ENCODE results near the gene SEMA4D.

Gene SEMA4D

GRCh38 chr9:89425024-89425805, 72.7 kb downstream of the SEMA4D start:
- no peak overlapping the region for H3K4me3 ChIP-seq (ENCODE audit: insufficient read depth, low read depth, low read length)
- no peaks in the 10 kb centered on the region for H3K9me3 ChIP-seq (ENCODE audit: control insufficient read depth, low read length)
- no peaks in the 10 kb centered on the region for H3K27me3 ChIP-seq (ENCODE audit: control insufficient read depth, insufficient read depth, low read length, poor library complexity, severe bottlenecking)
- H3K4me1 ChIP-seq (ENCODE audit: control insufficient read depth, insufficient read depth, low read length), result no peaks in the 10 kb centered on the region
- H3K27ac ChIP-seq (ENCODE audit: insufficient read depth, low read depth, low read length, poor library complexity, severe bottlenecking), result no peak overlapping the region
- no peaks in the 10 kb centered on the region for H3K36me3 ChIP-seq (ENCODE audit: control insufficient read depth, insufficient read depth, low read length)
- WGBS, 2 experiments, result 71 to 72% methylated on average over 9 of the region's 9 CpGs

GRCh38 chr9:89422151-89422975, 75.5 kb downstream of the SEMA4D start:
- Histone ChIP-seq H3K9me3 (ENCODE audit: control insufficient read depth, low read length) (no peaks in the 10 kb centered on the region), H3K36me3 (ENCODE audit: control insufficient read depth, insufficient read depth, low read length) (no peaks in the 10 kb centered on the region), H3K4me3 (ENCODE audit: insufficient read depth, low read depth, low read length) (no peak overlapping the region), H3K27ac (ENCODE audit: insufficient read depth, low read depth, low read length, poor library complexity, severe bottlenecking) (no peak overlapping the region), H3K4me1 (ENCODE audit: control insufficient read depth, insufficient read depth, low read length) (peaks cover 6% of the 10 kb centered on the region), H3K27me3 (ENCODE audit: control insufficient read depth, insufficient read depth, low read length, poor library complexity, severe bottlenecking) (no peaks in the 10 kb centered on the region)
- 93 to 95% methylated on average over 16 of the region's 16 CpGs for WGBS, 2 experiments

- H3K27me3 ChIP-seq (ENCODE audit: control insufficient read depth, insufficient read depth, low read length, poor library complexity, severe bottlenecking), result no peaks in the 10 kb centered on the region
- H3K9me3 ChIP-seq (ENCODE audit: control insufficient read depth, low read length), result no peaks in the 10 kb centered on the region
- H3K36me3 ChIP-seq (ENCODE audit: control insufficient read depth, insufficient read depth, low read length), result no peaks in the 10 kb centered on the region
- no peak overlapping the region for H3K4me3 ChIP-seq (ENCODE audit: insufficient read depth, low read depth, low read length)
- peaks cover 6% of the 10 kb centered on the region for H3K4me1 ChIP-seq (ENCODE audit: control insufficient read depth, insufficient read depth, low read length)
- 88 to 93% methylated on average over 5 of the region's 6 CpGs for WGBS, 2 experiments
- no peak overlapping the region for H3K27ac ChIP-seq (ENCODE audit: insufficient read depth, low read depth, low read length, poor library complexity, severe bottlenecking)
Measured at GRCh38 chr9:89421595-89421994, 76.3 kb downstream of the SEMA4D start.

GRCh38 chr9:89420397-89421178, 77.3 kb downstream of the SEMA4D start:
- no peak overlapping the region for H3K27ac ChIP-seq (ENCODE audit: insufficient read depth, low read depth, low read length, poor library complexity, severe bottlenecking)
- no peak overlapping the region for H3K4me3 ChIP-seq (ENCODE audit: insufficient read depth, low read depth, low read length)

GRCh38 chr9:89419978-89420394, 77.9 kb downstream of the SEMA4D start:
- 93 to 94% methylated on average over 5 of the region's 6 CpGs for WGBS, 2 experiments
- no peak overlapping the region for H3K27ac ChIP-seq (ENCODE audit: insufficient read depth, low read depth, low read length, poor library complexity, severe bottlenecking)
- H3K27me3 ChIP-seq (ENCODE audit: control insufficient read depth, insufficient read depth, low read length, poor library complexity, severe bottlenecking), result no peaks in the 10 kb centered on the region

More at GRCh38 chr9:89420397-89421178, 77.3 kb downstream of the SEMA4D start:
- Histone ChIP-seq H3K27me3 (ENCODE audit: control insufficient read depth, insufficient read depth, low read length, poor library complexity, severe bottlenecking) (no peaks in the 10 kb centered on the region), H3K36me3 (ENCODE audit: control insufficient read depth, insufficient read depth, low read length) (no peaks in the 10 kb centered on the region), H3K9me3 (ENCODE audit: control insufficient read depth, low read length) (no peaks in the 10 kb centered on the region), H3K4me1 (ENCODE audit: control insufficient read depth, insufficient read depth, low read length) (peaks cover 6% of the 10 kb centered on the region)
- 90 to 94% methylated on average over 9 of the region's 9 CpGs for WGBS, 2 experiments

GRCh38 chr9:89418882-89419640, 78.9 kb downstream of the SEMA4D start:
- Histone ChIP-seq H3K9me3 (ENCODE audit: control insufficient read depth, low read length) (no peaks in the 10 kb centered on the region), H3K36me3 (ENCODE audit: control insufficient read depth, insufficient read depth, low read length) (no peaks in the 10 kb centered on the region), H3K27ac (ENCODE audit: insufficient read depth, low read depth, low read length, poor library complexity, severe bottlenecking) (no peak overlapping the region), H3K4me1 (ENCODE audit: control insufficient read depth, insufficient read depth, low read length) (peaks cover 12% of the 10 kb centered on the region), H3K27me3 (ENCODE audit: control insufficient read depth, insufficient read depth, low read length, poor library complexity, severe bottlenecking) (no peaks in the 10 kb centered on the region), H3K4me3 (ENCODE audit: insufficient read depth, low read depth, low read length) (no peak overlapping the region)
- 90 to 92% methylated on average over 21 of the region's 21 CpGs for WGBS, 2 experiments

More at GRCh38 chr9:89419978-89420394, 77.9 kb downstream of the SEMA4D start:
- Histone ChIP-seq H3K4me3 (ENCODE audit: insufficient read depth, low read depth, low read length) (no peak overlapping the region), H3K36me3 (ENCODE audit: control insufficient read depth, insufficient read depth, low read length) (no peaks in the 10 kb centered on the region), H3K9me3 (ENCODE audit: control insufficient read depth, low read length) (no peaks in the 10 kb centered on the region), H3K4me1 (ENCODE audit: control insufficient read depth, insufficient read depth, low read length) (peaks cover 6% of the 10 kb centered on the region)

- H3K36me3 ChIP-seq (ENCODE audit: control insufficient read depth, insufficient read depth, low read length), result no peaks in the 10 kb centered on the region
- H3K27me3 ChIP-seq (ENCODE audit: control insufficient read depth, insufficient read depth, low read length, poor library complexity, severe bottlenecking), result no peaks in the 10 kb centered on the region
- no peaks in the 10 kb centered on the region for H3K9me3 ChIP-seq (ENCODE audit: control insufficient read depth, low read length)
- H3K4me3 ChIP-seq (ENCODE audit: insufficient read depth, low read depth, low read length), result no peak overlapping the region
- WGBS, 2 experiments, result 91 to 94% methylated on average over 9 of the region's 9 CpGs
- H3K27ac ChIP-seq (ENCODE audit: insufficient read depth, low read depth, low read length, poor library complexity, severe bottlenecking), result no peak overlapping the region
- H3K4me1 ChIP-seq (ENCODE audit: control insufficient read depth, insufficient read depth, low read length), result peaks cover 18% of the 10 kb centered on the region
Measured at GRCh38 chr9:89418474-89418845, 79.5 kb downstream of the SEMA4D start.

GRCh38 chr9:89417832-89418473, 80.0 kb downstream of the SEMA4D start:
- Histone ChIP-seq H3K27me3 (ENCODE audit: control insufficient read depth, insufficient read depth, low read length, poor library complexity, severe bottlenecking) (no peaks in the 10 kb centered on the region), H3K9me3 (ENCODE audit: control insufficient read depth, low read length) (no peaks in the 10 kb centered on the region), H3K4me1 (ENCODE audit: control insufficient read depth, insufficient read depth, low read length) (peaks cover 23% of the 10 kb centered on the region), H3K27ac (ENCODE audit: insufficient read depth, low read depth, low read length, poor library complexity, severe bottlenecking) (no peak overlapping the region), H3K4me3 (ENCODE audit: insufficient read depth, low read depth, low read length) (no peak overlapping the region), H3K36me3 (ENCODE audit: control insufficient read depth, insufficient read depth, low read length) (no peaks in the 10 kb centered on the region)
- WGBS, 2 experiments, result 84 to 86% methylated on average over 6 of the region's 6 CpGs

GRCh38 chr9:89414670-89415324, 83.1 kb downstream of the SEMA4D start:
- Histone ChIP-seq H3K27me3 (ENCODE audit: control insufficient read depth, insufficient read depth, low read length, poor library complexity, severe bottlenecking) (no peaks in the 10 kb centered on the region), H3K27ac (ENCODE audit: insufficient read depth, low read depth, low read length, poor library complexity, severe bottlenecking) (no peak overlapping the region), H3K36me3 (ENCODE audit: control insufficient read depth, insufficient read depth, low read length) (peaks cover 4% of the 10 kb centered on the region), H3K4me1 (ENCODE audit: control insufficient read depth, insufficient read depth, low read length) (peaks cover 37% of the 10 kb centered on the region), H3K9me3 (ENCODE audit: control insufficient read depth, low read length) (peaks cover 4% of the 10 kb centered on the region), H3K4me3 (ENCODE audit: insufficient read depth, low read depth, low read length) (no peak overlapping the region)
- 91 to 92% methylated on average over 9 of the region's 9 CpGs for WGBS, 2 experiments
